SKM-1 treated with dmso at 0.1 percent for 144 hours (cell line): Measurements from ENCODE around the gene APMAP.
A peak's percentile ranks its signal among the peaks of the same experiment; 100 is the strongest.
"Not testable (repeated sequence)": the region's sequence is repeated elsewhere in the genome, so short reads cannot be mapped to it uniquely, and the experiment has no call there.

Source experiments
- DNase-seq: peaks from one replicate; lab custom pipeline; 2025; ENCODE audit not compliant: unreplicated experiment; lab: John Stamatoyannopoulos, UW

Gene APMAP

GRCh38 chr20:24935766-24936525 lies 56.6 kb downstream of the APMAP start:
- DNase-seq = no peak

- no peak for DNase-seq
Measured at GRCh38 chr20:24935140-24935539, 57.4 kb downstream of the APMAP start.

GRCh38 chr20:24934716-24935115 lies 57.8 kb downstream of the APMAP start:
- DNase-seq = no peak

GRCh38 chr20:24934101-24934661 lies 58.4 kb downstream of the APMAP start:
- DNase-seq = no peak

- DNase-seq = no peak
Measured at GRCh38 chr20:24933266-24933908, 59.2 kb downstream of the APMAP start.

GRCh38 chr20:24931893-24932292 lies 60.7 kb downstream of the APMAP start:
- not testable (repeated sequence) for DNase-seq

GRCh38 chr20:24930724-24931688 lies 61.5 kb downstream of the APMAP start:
- not testable (repeated sequence) for DNase-seq

- DNase-seq = not testable (repeated sequence)
Measured at GRCh38 chr20:24929867-24930723, 62.5 kb downstream of the APMAP start.

- DNase-seq = not testable (repeated sequence)
Measured at GRCh38 chr20:24929259-24929658, 63.3 kb downstream of the APMAP start.

GRCh38 chr20:24920706-24921105 lies 71.8 kb downstream of the APMAP start:
- not testable (repeated sequence) for DNase-seq

GRCh38 chr20:24919665-24920064 lies 72.9 kb downstream of the APMAP start:
- not testable (repeated sequence) for DNase-seq

- no peak for DNase-seq
Measured at GRCh38 chr20:24918579-24919566, 73.7 kb downstream of the APMAP start.

- peak; percentile 36 for DNase-seq
Measured at GRCh38 chr20:24917797-24918578, 74.6 kb downstream of the APMAP start.

GRCh38 chr20:24917056-24917455 lies 75.5 kb downstream of the APMAP start:
- DNase-seq = no peak

- no peak for DNase-seq
Measured at GRCh38 chr20:24916412-24916811, 76.1 kb downstream of the APMAP start.

- DNase-seq = no peak
Measured at GRCh38 chr20:24915892-24916291, 76.7 kb downstream of the APMAP start.

- DNase-seq = no peak
Measured at GRCh38 chr20:24915440-24915839, 77.1 kb downstream of the APMAP start.
